GM19463 (cell line): ENCODE results near the gene DUOXA1.
"Not testable (repeated sequence)": the region's sequence is repeated elsewhere in the genome, so short reads cannot be mapped to it uniquely, and the experiment has no call there.

ENCODE experiments used
- ATAC-seq: cut with Tn5 transposase; IDR thresholded peaks from one replicate; pipeline ENCODE4 v1.9.1; 2021; ENCODE audit warnings: mild to moderate bottlenecking, moderate library complexity; ENCODE audit not compliant: unreplicated experiment

DUOXA1 gene

GRCh38 chr15:45093622-45094357 lies 35.9 kb downstream of the DUOXA1 start:
- ATAC-seq: no peak

GRCh38 chr15:45093013-45093412 lies 36.7 kb downstream of the DUOXA1 start:
- ATAC-seq: no peak

- ATAC-seq: no peak
These were observed 38.1 kb downstream of the DUOXA1 start for GRCh38 chr15:45091576-45091975.

GRCh38 chr15:45091161-45091560 lies 38.5 kb downstream of the DUOXA1 start:
- no peak for ATAC-seq

GRCh38 chr15:45089712-45090373 lies 39.8 kb downstream of the DUOXA1 start:
- no peak for ATAC-seq

- no peak for ATAC-seq
These were observed 40.6 kb downstream of the DUOXA1 start for GRCh38 chr15:45088801-45089711.

GRCh38 chr15:45087513-45087912 lies 42.2 kb downstream of the DUOXA1 start:
- ATAC-seq: no peak

- ATAC-seq: no peak
These were observed 45.5 kb downstream of the DUOXA1 start for GRCh38 chr15:45084163-45084562.

GRCh38 chr15:45083223-45083622 lies 46.5 kb downstream of the DUOXA1 start:
- no peak for ATAC-seq

- ATAC-seq: not testable (repeated sequence)
These were observed 47.3 kb downstream of the DUOXA1 start for GRCh38 chr15:45082412-45082811.

GRCh38 chr15:45080593-45080992 lies 49.1 kb downstream of the DUOXA1 start:
- not testable (repeated sequence) for ATAC-seq

GRCh38 chr15:45079628-45080246 lies 49.9 kb downstream of the DUOXA1 start:
- ATAC-seq: not testable (repeated sequence)

GRCh38 chr15:45079201-45079600 lies 50.5 kb downstream of the DUOXA1 start:
- ATAC-seq: not testable (repeated sequence)

GRCh38 chr15:45077391-45077790 lies 52.3 kb downstream of the DUOXA1 start:
- not testable (repeated sequence) for ATAC-seq

GRCh38 chr15:45075440-45076320 lies 54.0 kb downstream of the DUOXA1 start:
- not testable (repeated sequence) for ATAC-seq

- ATAC-seq: not testable (repeated sequence)
These were observed 56.1 kb downstream of the DUOXA1 start for GRCh38 chr15:45073602-45074001.

GRCh38 chr15:45069942-45070360 lies 59.7 kb downstream of the DUOXA1 start:
- ATAC-seq: not testable (repeated sequence)
